ENCODE data around the gene SEMA5A.

SEMA5A gene

DNA sequence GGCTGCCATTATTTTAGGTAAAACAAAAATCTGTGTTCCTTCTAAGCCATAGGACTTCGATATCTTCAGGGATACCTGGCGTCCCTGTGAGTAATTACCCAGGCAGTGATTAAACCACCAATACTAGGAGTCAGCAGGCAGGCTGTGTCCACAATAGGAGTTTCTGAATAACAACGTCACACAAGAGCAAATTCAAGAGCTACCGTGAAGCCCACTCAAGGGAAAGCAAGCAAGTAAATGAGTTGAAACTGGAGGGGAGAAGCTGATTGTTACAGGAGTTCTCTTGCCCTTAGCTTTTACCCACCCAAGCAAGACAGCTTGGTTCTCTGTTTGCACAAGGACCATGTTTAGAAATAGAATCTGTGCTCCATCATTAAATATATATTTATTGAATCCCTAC lies 50.8 kb downstream of the SEMA5A start:
- no peak for DNase-seq
- TF ChIP-seq GATA1 (IDR thresholded peaks at IDR 0.05; ENCODE audit: low read depth, low read length) (no peak), POLR2A (IDR thresholded peaks at IDR 0.05; ENCODE audit: low read length) (no peak)

DNA sequence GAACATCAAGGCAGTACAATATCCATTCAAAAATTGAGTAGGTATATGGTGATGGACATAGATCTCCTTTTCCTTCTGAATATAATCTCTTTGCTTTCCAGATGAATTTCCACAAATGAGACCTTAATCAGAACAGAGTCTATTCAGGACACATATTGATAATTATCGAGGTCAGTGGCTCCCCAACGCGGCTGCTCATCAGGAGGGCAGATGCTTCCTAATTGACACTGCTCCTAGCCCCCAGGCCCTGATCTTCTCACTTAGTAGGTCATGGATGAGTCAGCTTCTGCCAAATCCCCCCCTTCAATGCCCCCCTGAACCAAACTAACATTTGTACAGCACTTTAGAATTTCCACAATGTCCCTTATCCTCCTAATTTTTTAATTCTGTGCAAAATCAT lies 51.6 kb downstream of the SEMA5A start:
- TF ChIP-seq POLR2A (IDR thresholded peaks at IDR 0.05; ENCODE audit: low read length): no peak
- no peak for TF ChIP-seq GATA1 (IDR thresholded peaks at IDR 0.05; ENCODE audit: low read depth, low read length)
- no peak for DNase-seq

DNA sequence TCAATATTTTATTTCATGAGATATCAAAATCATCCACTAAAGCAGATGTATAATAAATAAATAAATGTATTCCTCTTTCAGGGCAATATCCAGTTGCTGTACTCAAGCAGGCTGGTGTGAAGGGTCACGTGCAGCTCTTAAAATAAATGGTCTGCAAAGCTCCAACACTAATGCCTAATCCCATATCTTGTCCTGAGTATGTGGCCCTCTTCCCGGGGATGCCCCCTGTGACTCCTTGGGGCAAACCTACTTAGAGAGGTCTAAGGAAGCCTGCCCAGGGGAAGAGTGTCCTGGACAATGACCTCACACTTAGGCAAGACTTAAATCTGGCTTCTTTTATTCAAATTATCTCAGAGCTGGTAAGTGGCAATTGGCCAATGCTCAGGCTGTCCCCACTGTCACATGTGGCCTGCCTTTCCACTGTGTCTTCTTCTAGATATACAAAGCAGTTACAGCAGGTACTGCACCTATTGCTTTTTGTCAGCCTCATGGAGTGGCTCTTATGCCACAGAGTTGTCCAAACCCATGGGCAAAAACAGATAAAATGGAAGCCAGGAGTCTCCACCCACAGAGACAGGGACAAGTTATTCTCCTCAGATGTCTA lies 55.3 kb downstream of the SEMA5A start:
- TF ChIP-seq GATA1 (IDR thresholded peaks at IDR 0.05; ENCODE audit: low read depth, low read length): no peak
- DNase-seq: no peak

DNA sequence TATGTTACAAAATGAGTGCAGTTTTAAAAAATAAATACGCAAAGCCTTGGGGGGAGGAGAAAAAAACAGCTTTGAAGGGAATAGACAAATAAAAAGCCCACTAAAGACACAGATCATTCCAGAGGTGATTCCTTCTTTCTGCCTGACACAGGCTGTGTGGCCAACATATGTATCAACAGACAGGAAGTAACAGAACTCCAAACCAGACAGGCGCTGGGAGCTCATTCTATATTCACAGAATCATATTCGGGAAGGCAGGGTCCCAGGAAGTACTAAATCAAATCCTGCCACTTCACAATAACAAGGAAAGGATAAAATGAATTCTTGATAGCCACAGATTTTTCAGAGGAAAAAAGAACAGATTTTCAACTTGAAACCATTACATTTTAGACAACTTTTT lies 62.1 kb downstream of the SEMA5A start:
- DNase-seq: no peak

DNA sequence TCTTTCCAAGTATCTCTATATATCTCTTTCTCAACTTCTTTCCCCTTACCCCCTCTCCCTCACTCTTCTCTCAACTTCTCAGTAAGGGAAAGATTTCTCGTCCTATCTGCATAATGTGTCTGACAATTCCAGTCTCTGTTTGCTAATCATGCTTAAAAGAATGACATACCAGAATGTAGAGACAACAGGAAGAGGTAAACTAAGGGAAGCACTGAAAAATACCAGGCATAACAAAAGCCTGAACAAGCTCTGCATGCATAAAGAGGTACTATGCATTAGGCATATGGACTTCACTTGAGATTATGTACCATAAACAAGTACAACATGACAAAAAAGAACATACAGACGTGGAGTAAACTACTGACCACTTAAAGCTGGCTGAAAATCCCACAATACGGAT lies 62.6 kb downstream of the SEMA5A start:
- DNase-seq: no peak
- TF ChIP-seq GATA1 (IDR thresholded peaks at IDR 0.05; ENCODE audit: low read depth, low read length) (no peak), POLR2A (IDR thresholded peaks at IDR 0.05; ENCODE audit: low read length) (no peak)

More for the DNA sequence above, 62.1 kb downstream of the SEMA5A start:
- TF ChIP-seq POLR2A (IDR thresholded peaks at IDR 0.05; ENCODE audit: low read length) (no peak), GATA1 (IDR thresholded peaks at IDR 0.05; ENCODE audit: low read depth, low read length) (no peak)

DNA sequence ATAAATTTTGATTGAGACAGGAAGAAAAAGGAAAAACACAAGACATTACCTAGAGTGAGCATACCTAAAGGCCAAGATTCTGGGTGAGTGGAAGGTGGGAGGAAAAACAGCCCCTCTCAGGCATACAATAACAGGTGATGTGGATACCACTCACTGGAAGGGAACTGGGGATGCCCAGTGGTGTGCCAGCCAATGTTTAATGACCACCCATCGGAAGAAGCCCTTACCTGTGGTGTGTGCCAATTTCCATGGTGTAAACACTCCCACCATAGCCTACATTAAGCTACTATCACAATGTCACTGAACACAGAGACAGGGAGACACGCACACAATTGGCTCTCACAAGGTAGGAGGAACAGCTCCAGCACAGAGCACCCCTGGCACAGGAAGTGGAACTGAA lies 63.5 kb downstream of the SEMA5A start:
- TF ChIP-seq POLR2A (IDR thresholded peaks at IDR 0.05; ENCODE audit: low read length) (no peak), GATA1 (IDR thresholded peaks at IDR 0.05; ENCODE audit: low read depth, low read length) (no peak)
- no peak for DNase-seq

DNA sequence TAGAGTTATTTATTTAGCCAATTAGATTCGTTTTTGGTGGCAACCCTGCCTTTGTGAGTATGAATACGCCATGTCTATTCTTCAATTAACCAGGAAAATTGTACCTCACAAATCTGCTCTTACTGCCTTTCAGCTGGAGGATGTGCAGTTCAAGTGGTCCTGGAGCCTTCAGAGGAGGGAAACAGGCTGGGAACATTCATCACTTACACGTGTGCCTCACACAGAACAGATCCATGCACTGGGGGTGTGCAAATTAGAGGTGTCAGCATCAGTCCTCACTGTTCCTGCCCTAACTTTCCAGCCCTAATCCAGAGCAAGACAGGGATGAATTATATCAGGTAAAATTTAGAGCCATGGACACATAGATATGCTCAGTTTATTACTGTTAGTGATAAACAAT lies 65.4 kb downstream of the SEMA5A start:
- no peak for TF ChIP-seq POLR2A (IDR thresholded peaks at IDR 0.05; ENCODE audit: low read length)
- no peak for TF ChIP-seq GATA1 (IDR thresholded peaks at IDR 0.05; ENCODE audit: low read depth, low read length)

DNA sequence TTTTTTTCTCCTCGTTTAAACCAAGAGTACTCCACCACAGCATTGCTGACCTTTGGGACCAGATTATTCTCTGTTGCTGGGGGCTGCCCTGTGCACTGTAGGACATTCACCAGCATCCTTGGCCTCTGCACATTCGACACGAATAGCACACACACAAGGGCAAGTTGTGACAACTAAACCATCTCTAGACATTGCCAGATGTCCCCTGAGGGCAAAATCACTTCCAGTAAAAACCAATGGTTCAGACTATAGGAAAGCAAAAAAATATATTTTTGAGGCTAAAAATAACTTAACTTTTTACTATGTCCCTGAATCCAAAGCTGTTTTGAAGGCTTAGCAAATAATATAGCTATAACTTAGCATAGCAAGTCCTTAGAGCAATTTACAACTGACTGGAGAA lies 65.9 kb downstream of the SEMA5A start:
- TF ChIP-seq GATA1 (IDR thresholded peaks at IDR 0.05; ENCODE audit: low read depth, low read length) (no peak), POLR2A (IDR thresholded peaks at IDR 0.05; ENCODE audit: low read length) (no peak)
- DNase-seq: no peak

More for the DNA sequence above, 65.4 kb downstream of the SEMA5A start:
- DNase-seq: no peak

DNA sequence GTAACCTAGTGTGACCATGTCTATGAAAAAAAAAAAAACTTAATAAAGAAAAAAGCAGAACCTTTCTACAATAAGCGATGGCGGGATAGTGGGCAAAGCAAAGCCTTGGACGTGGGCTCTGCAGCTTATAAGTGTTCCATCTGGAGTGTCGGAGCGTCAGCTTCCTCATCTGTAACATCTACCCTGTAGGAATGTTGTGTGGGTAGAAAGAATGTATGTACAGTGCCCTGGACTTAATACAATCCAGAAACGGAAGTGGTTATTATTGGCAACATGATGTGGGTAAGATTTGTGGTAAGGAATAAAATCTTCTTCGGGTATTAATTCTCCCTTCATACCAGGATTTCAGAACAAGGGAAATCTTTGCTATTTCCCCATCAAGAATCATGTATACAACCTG lies 66.5 kb downstream of the SEMA5A start:
- TF ChIP-seq POLR2A (IDR thresholded peaks at IDR 0.05; ENCODE audit: low read length): no peak
- TF ChIP-seq GATA1 (IDR thresholded peaks at IDR 0.05; ENCODE audit: low read depth, low read length): no peak
- no peak for DNase-seq

DNA sequence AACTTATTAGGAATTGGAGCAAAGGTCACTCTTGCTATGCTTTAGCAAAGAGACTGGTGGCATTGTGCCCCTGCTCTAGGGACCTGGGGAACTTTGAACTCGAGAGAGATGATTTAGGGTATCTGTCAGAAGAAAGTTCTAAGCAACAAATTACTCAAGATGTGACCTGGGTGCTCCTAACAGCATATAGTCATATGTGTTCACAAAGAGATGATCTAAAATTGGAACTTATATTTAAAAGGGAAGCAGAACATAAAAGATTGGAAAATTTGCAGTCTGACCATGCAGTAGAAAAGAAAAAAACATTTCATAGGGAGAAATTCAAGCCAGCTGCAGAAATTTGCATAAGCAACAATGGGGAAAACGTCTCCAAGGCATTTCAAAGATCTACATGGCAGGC lies 68.3 kb downstream of the SEMA5A start:
- TF ChIP-seq POLR2A (IDR thresholded peaks at IDR 0.05; ENCODE audit: low read length): no peak
- no peak for TF ChIP-seq GATA1 (IDR thresholded peaks at IDR 0.05; ENCODE audit: low read depth, low read length)

DNA sequence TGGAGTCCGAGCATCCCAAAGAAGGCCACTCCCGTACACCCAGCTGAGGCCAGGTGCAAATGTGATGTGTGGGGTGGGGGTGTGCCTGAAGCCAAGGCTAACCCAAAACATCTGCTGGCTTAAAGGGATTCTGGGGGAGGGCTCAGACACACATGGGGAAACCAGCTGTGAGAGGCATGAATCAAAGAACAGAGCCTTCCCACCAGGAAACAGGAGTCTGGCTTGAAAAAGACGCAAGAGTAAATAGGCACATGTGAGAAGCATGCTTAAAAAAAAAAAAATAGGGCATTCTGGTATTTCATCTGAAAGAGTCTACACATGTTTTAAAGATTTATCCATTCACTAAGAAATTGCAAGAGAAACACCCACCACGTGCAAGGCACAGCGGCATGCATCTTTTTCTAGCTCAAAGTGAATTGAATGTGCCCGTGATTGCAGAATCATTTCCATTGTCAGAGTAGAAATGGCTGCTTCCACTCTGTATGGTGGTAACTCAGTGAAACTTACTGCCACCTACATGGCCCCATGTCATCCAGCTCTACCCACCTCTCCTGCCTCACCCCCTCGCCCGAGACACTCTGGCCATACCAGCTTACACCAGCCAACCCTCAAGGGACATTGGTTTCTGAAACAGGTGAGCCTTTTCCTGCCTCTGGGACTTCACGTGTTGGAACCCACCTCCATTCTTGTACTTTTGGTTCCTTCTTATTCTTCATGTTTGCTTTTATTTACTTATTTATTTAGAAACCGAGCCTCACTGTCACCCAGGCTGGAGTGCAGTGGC lies 71.5 kb downstream of the SEMA5A start:
- DNase-seq: no peak
- no peak for TF ChIP-seq GATA1 (IDR thresholded peaks at IDR 0.05; ENCODE audit: low read depth, low read length)
- TF ChIP-seq POLR2A (IDR thresholded peaks at IDR 0.05; ENCODE audit: low read length): no peak

More for the DNA sequence above, 68.3 kb downstream of the SEMA5A start:
- DNase-seq: no peak

DNA sequence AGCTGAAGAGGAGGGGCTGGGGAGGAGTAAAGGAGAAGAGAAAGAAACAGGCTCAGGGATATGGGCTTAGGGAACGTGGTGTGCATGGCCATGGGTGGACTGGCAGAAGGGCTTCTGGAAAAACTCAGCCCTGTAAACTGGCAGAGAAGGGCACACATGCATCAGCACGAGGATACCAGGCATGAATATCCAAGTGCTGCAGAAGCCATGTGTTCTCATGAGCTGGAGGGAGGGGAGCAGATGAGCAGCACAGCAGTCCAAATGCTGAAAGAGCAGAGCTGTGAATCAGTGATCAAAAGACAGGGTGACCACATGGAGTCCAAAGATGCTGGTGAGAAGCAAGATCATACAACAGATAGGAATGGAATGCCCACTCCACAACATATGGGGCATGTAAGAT lies 72.3 kb downstream of the SEMA5A start:
- DNase-seq: no peak
- TF ChIP-seq GATA1 (IDR thresholded peaks at IDR 0.05; ENCODE audit: low read depth, low read length) (no peak), POLR2A (IDR thresholded peaks at IDR 0.05; ENCODE audit: low read length) (no peak)

DNA sequence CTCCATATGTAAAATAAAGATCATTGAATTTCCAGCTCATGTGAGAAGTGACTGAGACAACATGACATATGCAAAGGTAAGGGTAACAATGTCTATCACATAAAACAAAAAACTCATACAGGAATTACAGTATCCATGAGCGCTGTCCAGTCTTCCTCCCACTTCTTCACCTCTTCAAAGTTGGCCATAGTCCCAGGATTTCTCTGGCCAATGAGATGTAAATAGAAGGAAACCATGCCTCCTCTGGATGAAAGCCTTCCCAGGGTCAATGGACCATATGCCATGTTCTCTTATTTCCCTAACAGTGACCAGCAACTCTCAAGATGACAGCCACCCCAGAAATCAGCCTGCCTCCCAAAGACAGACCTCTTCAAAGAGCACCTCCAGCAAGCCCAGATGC lies 75.5 kb downstream of the SEMA5A start:
- no peak for TF ChIP-seq GATA1 (IDR thresholded peaks at IDR 0.05; ENCODE audit: low read depth, low read length)
- TF ChIP-seq POLR2A (IDR thresholded peaks at IDR 0.05; ENCODE audit: low read length): no peak
- DNase-seq: no peak

DNA sequence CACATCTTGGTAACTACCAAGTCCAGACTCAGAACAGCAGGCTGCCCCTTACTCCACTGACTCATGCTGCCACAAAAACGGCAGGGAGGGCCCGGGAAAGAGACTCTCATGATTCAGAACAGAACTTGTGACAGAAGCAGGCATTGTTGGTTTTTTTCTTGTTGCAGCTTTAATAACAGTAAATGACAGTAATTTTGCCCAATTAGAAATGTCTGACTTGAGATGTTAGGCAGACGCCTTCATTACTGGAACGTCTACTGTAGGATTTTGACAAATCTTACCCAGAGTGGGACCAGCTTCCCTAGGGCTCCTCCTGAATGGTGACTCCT lies 77.9 kb downstream of the SEMA5A start:
- TF ChIP-seq POLR2A (IDR thresholded peaks at IDR 0.05; ENCODE audit: low read length): no peak
- TF ChIP-seq GATA1 (IDR thresholded peaks at IDR 0.05; ENCODE audit: low read depth, low read length): no peak
- DNase-seq: no peak

Measured in erythroblast (primary cell).